ENCODE data around the gene ZNRF1.
A peak's percentile ranks its signal among the peaks of the same experiment; 100 is the strongest.

Gene ZNRF1

DNA sequence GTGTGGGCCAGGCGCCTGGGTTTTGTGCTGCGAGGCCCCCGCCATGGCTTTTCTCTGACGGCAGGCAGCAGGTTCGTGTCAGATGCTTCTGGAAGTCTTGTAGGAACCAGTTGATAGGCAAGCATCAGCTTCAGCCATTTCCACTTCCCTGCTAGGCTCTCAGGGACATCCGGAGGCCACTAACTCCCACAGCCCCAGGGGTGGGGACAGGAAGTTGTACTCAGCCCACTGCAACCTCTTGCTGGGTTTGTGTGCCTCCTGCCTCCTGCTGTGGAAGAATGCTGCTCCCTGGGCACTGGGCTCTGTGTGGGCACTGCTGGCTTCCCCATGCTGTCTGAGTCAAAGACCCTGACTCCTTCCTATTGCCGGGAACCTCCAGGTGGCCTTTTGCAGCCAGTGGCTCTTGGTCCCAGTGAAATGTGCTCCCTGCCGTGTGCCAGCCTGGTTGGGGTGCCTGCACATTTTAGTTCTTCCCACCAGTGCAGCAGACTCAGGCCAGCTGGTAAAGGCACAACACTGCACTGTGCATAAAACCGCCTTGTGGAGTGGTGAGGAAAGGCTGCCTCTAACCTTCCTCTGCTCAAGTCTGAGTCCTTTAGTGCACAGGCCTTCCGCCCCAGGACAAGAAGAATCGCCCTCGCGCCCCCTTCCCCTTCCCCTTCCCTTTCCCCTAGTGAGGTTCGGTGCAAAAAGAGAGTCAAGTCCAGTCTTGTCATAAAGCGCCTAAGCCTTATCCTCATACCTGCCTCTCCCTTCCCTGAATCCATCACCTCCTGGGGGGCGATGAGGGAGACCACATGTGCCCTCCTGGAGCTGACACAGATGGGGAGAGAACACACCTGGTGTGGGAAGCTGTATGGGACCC is 101.1 kb downstream of the ZNRF1 start:
- no peak for DNase-seq

DNA sequence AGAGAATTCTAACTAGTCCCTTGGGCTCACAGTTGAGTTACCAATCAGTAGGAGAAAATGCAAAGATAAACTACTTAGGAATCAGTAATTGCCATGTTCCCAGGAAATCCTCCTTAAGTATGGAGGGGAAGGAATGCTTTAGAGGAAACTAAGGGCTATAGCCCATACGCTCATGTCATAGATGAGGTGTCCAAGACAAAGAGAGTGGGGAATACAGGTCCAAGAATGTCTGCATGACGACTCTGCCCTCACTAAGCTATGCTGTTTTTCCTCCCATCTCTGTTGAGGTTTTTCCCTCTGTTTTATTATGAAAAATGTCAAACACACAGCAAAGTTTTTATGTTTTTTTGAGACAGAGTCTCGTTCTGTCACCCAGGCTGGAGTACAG is 101.8 kb downstream of the ZNRF1 start:
- DNase-seq: no peak

DNA sequence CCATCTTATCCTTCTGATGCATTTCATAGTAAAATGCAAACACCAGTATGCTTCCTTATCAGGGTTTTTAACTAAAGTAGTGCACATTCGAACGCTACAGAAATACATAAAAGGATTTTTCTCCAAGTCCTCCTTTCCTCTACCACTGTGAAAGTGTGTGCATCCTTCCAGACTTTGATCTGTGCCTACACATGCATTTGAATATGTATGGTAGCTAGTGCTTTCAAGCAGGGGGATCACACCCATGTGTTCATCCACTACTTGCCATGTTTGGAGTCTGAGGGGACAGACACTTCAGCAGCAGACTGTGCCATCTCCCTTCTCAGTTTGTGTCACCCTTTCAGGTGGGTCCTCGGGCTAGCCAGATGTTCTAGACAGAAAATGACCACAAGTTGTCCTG is 102.8 kb downstream of the ZNRF1 start:
- no peak for DNase-seq

DNA sequence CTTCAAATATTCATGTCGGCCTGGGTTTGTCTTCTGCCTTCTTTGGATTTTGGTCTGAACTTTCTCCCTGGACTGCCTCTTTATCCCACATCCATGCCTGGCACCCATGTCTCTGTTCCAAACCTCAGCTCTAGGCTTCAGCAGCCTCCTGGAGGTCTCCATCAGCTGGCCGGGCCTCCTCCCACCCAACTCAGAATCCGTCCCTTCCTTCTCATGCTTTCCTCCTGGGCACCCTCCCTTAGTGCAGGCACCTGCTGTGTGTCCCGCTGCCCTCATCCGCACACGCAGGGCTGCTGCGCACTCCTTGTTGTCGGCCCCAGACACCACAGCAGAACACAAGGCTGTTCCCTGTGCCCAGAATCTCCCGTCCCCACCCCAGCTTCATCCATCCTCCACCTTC is 103.8 kb downstream of the ZNRF1 start:
- DNase-seq: no peak

DNA sequence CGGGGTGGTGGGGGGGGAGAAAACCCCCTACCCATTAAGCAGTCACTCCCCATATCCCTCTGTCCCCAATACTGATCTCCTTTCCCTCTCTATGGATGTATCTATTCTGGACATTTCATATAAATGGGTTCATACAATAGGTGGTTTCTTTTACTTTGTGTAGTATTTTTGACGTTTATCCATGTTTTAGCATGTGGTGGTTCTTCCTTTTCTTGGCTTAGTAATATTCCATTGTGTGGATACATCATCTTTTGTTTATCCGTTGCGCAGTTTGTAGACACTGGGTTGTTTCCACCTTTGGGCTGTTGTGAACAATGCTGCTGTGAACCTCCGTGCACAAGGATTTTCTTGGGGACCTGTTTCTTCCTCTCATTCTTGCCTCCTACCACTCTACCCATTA is 105.2 kb downstream of the ZNRF1 start:
- no peak for DNase-seq

DNA sequence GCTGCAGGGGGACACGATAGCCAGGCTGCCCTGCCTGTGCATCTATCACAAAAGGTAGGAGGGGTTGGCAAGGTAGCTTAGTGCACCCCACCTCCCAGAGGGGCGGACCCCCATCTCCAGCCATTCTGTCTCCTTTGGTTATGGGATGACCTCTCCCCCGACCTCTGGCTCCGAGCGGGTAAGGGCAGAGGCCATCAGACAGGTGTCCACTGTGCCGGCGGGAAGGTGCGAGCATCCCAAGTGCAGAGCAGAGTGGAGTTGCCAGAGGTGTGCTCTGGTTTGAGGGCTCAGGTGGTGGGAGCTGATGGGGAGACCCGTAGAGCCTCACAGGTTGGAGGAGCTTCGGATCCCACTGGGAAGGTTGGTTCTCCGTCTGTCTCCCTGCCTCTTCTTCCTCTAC is 106.0 kb downstream of the ZNRF1 start:
- DNase-seq: no peak

DNA sequence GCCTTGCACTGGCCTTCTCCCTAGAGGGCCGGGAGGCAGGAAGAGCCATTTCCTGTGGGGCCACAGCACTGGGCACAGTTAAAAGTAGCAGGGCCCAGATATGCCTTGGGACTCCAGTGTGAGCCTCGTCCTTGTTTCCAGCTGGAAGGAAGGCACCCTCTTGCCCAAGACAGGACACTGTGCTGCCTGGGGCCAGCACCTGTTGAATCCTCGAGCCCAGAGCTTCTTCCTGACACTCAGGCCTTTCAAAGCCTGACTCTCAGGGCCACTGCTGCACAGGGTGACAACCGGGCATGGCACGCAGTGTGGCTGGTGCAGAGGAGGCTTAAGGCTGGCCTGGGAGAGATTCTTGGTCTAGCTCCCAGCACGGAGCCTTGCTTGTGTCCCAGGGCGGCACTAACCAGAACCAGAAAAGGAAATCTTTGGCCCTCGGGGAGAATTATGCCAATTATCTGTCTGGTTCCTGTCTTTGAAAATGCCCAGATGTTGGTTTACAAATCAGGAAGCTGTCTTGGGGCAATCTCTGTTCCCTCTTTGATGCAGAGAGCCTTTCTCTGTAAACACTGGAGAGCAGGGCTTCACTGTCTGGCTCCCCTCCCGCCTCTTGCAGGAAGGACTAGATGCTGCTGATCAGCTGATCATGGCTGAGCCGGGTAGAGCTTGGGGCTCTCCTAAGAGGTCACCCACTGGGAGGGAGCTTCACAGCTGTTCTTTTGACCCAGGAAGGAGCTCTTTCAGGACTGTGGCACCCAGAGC is 106.7 kb downstream of the ZNRF1 start:
- no peak for DNase-seq

DNA sequence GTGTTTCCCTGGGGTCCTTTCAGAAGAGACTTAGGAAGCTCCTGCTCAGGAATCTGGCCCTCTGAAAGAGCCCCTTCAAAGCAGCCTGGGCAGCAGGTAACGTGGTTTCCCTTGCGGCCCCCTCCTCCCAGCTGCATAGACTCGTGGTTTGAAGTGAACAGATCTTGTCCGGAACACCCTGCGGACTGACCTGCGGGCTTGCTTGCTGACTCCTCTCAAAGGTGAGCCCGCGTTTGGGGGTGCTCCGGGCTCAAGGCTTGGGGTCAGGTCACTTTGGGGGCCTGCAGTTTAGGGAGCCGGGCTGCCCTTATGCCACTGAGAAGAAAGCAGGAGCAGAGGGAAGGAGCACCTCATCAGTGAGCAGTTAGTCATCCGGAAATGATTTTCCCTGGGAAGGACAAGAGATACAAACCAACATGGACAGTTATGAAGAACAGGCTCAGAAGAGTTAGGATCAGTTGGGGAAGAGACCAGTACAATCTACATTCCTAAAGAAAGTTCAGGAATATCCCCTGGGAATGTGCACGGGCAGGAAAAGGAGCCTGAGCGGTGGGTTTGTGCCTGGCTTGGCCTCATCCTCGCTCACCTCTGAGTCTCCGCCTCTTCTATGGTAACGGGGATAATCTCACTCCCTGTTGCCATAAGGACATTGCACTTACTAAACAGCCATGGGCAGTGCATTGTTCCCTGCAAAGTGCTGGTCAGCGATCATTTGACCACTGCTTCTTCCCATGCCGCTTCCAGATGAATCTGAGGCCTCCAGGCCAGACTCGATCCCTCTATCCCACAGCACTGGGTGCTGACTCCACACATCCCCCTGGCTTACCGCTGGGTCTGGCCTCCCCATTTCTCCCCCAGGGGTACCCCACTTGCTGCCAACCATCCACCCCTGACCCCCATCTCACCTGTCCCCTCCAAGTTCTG is 107.8 kb downstream of the ZNRF1 start:
- DNase-seq: no peak

DNA sequence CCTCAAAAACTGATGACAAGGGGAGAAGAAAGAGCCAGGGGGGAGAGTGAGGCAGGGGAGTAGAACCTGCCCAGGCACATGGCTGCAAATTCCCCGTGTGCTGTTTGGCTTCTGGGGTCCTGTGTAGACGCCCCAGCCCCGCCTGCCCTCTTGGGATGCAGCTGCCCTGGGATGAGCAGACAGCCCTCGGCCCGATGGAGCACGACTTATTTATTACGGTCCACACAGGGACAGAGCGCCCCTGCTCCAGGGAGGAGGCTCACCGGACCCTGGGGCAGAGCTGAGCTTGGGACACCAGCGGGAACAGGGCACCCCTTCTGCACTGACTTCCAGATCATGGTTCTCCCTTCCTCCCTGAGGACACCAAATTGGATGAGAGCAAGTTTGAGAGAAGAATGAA is 108.7 kb downstream of the ZNRF1 start:
- no peak for DNase-seq

DNA sequence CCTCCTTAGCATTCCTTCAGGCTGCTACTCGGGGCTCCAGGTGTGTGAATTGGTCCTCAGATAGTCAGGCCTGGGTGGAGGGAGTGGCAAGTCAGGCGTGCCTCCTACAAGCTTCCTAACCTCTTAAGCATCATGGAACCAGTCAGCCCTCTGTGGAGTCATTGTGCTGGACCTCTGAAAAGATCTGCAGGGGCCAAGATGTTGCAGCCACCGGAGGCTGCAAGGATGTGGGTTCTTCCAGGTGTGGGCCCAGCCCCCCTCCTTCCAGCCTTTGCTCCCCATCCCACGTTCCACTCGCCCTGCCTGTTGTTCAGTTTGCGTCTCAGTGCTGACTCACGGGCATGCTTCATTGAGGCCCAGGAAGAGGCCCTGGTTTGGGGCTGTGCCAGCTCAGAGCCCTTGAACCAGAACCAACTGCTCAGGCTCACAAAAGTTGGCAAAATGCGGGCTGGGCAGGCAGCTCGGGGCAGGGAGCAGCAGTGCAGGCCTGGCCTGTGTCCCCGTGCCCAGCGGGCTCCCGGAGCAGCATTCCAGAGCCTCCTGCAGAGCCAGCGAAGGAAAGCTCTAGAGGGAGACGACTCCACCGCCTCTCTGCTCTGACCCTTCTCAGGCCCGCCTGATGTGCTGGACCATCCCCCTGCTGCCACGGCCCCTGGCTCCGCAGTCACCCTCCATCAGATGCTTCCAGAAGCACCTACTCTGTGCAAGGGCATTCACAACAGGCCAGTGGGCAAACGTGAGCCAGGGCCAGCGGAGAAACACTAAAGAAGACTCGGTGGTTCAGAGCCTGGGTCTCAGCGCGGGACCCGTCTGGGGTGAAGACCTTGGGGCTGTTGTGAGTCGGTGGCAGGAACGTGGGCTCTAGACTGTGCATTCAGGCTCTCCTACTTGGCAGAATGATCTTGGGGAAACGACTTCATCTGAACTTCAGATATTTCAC is 110.2 kb downstream of the ZNRF1 start:
- DNase-seq: peak; percentile 72

DNA sequence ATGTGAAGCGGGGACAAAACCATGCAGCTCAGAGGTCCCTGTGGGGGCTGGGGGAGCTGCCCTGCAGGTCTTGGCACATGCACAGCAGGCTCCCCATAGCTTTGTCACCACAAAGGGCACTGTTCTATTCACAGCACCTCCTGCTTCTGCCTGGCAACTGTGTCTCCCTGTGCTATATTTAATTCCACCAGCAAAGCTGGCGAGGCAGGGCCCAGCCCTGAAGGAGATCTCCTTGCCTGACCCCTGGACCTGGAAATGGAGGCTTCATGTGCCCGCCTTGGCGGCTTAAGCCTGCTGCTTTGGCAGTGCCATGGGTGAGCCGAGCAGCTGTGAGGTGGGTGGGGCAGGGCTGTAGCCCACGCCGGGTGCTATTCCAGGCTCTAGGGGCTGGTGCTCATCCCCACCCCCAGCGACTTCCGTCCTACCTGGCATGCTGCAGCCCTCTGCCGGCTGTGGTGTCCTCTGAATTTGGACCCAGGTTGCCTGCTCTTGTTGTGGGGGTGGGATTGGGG is 111.0 kb downstream of the ZNRF1 start:
- no peak for DNase-seq

DNA sequence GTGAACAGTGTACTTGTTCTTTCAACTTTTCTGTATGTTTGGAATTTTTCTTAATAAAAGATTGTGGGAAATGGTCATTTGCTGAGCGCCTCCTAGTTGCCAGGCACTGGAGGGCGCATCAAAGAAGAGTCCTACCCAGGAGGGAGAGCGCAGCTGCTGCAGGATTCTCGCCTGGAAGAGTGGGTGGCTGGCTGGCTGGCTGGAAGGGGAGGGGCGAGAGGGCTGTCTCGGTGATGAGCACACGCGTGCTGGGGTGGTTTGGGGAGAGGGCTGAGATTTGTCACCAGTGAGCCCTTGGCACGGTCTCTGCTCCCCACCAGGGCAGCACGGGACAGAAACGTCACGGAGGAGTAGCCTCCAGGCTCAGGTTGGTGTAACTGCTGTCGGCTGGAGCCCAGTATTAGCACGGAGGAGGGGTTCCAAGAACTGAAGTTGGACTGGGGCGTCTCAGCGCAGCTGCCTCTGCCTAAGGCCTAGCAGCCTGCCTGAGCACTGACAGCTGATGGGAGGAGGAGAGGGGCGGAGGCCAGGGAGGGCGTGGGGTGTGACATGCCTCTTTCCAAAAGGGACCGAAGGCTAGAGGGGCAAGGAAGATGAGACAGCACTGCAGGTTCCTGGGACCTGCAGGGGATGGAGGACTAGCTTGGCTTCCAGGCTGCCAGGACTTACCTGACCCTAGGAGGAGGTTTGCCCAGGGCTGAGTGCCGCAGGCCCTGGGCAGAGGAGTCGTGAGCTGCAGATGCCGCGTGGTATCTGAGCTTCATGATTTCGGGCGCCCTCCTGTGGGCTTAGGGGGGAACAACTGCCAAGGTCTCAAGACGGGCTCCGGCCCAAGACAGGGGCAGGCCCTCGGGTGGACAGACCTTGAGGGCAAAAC is 112.1 kb downstream of the ZNRF1 start:
- DNase-seq: peak; percentile 80

DNA sequence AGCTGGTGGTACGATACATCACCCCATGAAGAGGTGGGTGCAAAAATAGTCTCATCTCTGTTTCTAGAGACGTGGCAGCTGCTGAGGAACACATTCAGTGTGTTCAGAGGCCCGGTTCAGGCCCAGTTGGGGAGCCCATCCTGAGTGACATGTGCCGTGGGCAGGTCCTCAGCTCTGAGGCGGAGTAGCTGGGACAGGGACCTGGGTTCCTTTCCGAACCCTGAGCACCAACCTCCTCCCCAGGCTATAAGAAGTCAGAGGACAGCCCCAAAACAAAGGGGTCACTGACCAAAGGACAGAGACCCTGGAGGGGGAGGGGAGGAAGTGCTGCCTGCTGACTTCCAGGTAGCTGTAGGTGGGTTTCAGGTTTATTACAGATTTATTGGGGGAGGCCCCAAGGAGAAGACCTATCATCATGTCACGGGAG is 112.7 kb downstream of the ZNRF1 start:
- DNase-seq: no peak

DNA sequence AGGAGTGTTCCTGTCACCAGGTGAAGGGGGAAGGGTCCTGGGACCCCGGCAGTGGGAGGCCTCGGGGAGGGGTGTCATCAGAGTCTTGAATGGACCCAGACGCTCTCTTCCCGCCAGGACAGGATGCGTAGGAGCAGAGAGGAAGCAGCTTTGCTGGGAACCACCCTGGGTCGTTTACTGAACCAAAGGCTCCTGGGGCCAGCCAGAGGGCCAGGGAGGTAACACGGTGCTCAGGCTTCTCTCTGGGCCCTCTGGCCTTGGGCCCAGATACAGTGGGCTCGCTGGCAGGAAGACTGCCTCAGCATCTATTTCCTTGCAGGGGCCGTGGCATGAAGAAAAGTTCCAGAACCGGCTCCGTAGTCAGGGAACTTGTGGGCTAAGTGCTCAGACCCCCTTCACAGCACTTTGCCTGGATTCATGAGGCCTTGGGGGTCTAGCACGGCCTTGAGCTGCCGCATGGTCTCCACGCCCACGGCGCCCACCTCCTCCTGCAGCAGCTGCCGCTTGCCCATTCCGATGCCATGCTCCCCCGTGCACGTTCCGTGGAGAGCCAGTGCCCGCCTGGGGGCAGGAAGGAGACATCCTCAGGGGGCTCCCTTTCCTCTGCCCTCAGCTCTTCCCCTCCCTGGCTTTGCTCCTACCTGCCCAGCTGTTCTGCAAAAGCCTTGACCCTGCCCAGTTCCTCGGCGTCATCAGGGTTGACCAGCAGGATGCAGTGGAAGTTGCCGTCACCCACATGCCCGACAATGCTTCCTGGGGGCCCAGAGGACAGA is 113.3 kb downstream of the ZNRF1 start:
- no peak for DNase-seq

DNA sequence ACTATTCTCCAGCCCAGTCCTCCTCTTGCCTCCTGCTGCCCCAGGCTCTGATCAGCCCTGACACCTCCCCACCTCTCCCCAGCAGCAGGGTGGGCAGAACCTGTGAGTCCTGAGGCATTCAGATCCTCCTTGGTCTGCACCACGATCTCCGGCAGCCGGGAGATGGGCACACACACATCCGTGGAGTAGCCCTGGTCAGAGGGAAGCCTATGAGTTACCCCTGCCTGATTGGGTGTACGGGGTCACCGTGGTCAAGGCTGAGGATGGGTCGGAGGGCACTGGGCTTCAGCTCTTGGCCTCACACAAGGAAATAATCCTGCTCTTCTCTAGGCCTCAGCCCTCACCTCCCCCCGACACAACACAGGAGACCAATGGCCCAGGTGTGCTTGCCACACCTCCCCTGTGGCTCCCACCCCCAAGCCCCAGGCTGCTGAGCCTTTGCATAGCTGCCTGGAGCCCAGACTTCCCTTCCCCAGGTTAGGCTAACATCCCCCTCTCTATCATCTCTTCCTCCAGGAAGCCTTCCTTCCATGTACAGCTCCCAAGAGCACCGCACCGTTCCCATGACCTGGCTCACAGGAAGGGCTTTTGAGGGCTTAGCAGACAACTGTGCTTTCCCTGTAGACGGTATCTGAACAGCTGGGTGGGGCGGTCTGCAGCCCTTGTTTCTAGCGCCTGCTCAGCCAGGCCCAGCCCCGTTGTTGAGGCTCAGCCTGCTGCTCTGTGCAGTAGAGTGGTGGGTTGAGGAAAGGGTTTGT is 114.1 kb downstream of the ZNRF1 start:
- no peak for DNase-seq

DNA sequence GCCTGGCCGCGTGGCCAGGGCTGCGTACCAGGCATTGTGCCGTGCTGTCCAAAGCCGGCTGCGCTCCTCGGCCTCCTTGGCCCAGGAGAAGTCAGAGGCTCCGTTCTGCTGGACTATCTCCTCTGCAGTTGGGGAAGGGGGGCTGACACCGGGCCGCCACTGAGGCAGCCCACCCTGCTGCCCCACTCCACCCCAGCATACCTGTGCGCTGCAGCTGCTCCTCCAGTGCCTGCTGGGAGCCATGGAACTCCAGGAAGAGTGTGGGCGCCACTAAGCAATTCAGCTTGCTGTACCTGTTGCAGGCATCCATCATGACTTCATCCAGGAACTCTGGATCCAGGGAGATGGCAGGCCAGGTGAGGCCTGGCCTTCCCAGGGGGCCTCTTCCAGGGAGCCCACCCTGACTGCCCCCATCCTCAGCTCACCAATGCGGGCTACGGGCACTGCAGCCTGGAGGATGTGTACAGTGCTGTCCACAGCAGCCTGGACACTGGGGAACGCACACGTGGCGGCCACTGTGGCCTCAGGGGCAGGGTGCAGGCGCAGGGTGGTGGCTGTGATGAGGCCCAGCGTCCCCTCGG is 114.8 kb downstream of the ZNRF1 start:
- DNase-seq: no peak

DNA sequence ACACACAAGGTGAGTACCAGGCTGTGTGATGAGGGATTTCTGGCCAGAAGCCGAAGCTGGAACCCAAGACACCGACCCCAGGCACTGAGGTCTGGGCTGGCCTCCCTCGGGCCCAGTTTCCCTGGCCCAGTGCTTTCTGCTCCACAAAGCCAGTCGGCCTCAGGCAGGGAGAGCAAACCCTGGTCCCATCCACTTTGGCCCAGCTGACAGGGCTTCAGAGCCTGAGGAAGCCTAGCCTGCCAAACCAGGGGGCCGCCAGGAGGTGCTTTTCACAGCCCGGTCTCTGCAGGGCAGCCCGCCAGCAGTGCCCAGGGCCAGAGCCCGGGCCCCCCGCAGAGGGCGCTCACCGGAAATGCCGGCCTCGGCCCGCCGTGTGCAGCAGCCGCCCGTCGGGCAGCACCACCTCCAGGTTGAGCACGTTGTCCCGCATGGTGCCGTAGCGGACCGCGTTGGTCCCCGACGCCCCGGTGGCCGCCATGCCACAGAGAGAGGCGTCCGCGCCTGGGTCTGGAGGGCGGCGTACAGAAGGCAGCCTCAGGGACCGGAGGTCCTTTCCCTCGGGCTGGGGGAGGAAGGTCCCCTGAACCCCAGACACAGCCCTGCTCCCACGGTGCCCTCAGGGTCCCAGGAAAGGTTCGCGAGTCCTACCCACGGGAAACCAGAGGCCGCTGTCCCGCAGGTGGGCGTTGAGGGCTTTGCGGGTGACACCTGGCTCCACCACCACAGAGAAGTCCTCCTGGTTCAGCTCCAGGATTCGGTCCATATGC is 115.5 kb downstream of the ZNRF1 start:
- no peak for DNase-seq

All from activated CD4-positive, alpha-beta T cell treated with anti-CD3 and anti-CD28 coated beads, Interleukin-2, amount 50 U/mL, for 1 hour (primary cell).